ENCODE measurements around the gene SLC25A30.
"Not testable (repeated sequence)": the region's sequence is repeated elsewhere in the genome, so short reads cannot be mapped to it uniquely, and the experiment has no call there.

Gene SLC25A30

GRCh38 chr13:45432737-45433380, 14.7 kb upstream of the SLC25A30 start:
- no peak for DNase-seq (ENCODE audit: low spot score)

GRCh38 chr13:45426056-45426841, 8.1 kb upstream of the SLC25A30 start:
- not testable (repeated sequence) for DNase-seq (ENCODE audit: low spot score)

- peak; percentile 11 for DNase-seq (ENCODE audit: low spot score)
Measured at GRCh38 chr13:45422731-45423292, 4.6 kb upstream of the SLC25A30 start.

DNA sequence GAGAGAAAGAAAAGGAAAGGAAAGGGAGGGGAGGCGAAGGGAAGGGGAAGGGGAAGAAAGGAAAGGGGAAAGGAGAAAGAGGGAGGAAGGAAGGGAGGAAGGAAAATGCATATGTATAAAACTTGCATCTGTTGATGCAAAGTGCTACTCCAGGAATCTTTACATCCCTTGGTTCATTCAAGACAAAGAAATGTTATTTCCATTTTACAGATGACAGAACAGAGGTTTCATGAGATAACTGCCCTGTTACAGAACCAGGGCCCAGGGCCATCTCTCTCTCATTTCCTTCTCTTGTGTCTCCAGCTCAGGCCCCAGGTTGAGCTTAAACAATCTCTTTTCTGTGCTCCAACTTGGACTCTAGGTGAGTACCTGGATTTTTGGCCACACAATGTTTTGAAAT, 1.8 kb upstream of the SLC25A30 start:
- no peak for DNase-seq (ENCODE audit: low spot score)

DNA sequence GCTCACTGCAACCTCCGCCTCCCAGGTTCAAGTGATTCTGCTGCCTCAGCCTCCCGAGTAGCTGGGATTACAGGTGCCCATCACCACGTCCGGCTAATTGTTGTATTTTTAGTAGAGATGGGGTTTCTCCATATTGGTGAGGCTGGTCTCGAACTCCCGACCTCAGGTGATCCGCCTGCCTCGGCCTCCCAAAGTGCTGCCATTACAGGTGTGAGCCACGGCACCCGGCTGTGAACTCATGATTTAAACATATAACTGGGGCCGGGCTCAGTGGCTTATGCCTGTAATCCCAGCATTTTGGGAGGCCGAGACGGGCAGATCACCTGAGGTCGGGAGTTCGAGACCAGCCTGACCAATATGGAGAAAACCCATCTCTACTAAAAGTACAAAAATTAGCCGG, 1.2 kb upstream of the SLC25A30 start:
- not testable (repeated sequence) for DNase-seq (ENCODE audit: low spot score)

DNA sequence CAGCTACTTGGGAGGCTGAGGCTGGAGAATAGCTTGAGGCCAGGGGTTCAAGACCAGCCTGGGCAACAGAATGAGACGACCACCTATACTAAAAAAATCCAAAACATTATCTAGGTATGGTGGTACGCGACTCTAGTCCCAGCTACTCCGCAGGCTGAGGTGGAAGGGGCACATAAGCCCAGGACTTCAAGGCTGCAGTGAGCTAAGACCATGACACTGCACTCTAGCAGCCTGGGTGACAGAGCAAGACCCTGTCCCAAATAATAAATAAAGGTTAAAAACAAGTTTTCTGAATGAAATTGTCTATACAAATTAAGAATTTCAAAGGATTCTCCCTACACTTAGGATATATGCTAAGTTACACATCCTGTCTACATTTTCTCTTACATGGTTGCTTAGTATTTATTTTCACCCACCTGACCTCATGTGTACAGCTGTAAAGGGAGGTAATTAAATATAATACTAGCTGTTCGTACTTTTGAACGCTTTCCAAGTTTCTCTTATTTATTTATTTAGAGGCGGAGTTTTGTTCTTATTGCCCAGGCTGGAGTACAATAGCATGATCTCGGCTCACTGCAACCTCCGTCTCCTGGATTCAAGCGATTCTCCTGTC, 1.6 kb downstream of the SLC25A30 start:
- no peak for DNase-seq (ENCODE audit: low spot score)

- DNase-seq (ENCODE audit: low spot score) = no peak
Measured at GRCh38 chr13:45415112-45415511, 3.1 kb downstream of the SLC25A30 start.

- DNase-seq (ENCODE audit: low spot score) = no peak
Measured at GRCh38 chr13:45413826-45414307, 4.3 kb downstream of the SLC25A30 start.

- DNase-seq (ENCODE audit: low spot score) = no peak
Measured at GRCh38 chr13:45412274-45413049, 5.7 kb downstream of the SLC25A30 start.

DNA sequence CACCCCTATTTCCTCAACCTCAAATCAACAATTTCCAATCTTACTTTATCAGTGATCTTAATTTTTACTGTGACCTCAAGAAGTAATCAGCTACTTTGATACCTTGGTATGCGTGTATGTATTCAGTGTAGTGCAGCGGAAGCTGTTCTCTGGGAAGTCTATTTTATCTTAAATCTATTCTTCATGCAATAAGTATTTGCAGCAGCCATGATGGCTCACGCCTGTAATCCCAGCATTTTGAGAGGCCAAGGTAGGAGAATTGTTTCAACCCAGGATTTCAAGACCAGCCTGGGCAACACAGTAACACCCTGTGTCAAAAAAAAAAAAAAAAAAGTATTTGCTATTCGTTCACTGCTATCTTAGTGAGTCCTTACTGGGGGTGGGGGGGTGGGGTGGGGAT, 6.5 kb downstream of the SLC25A30 start:
- no peak for DNase-seq (ENCODE audit: low spot score)

- no peak for DNase-seq (ENCODE audit: low spot score)
Measured at GRCh38 chr13:45411221-45411620, 7.0 kb downstream of the SLC25A30 start.

- DNase-seq (ENCODE audit: low spot score) = no peak
Measured at GRCh38 chr13:45410466-45410865, 7.7 kb downstream of the SLC25A30 start.

DNA sequence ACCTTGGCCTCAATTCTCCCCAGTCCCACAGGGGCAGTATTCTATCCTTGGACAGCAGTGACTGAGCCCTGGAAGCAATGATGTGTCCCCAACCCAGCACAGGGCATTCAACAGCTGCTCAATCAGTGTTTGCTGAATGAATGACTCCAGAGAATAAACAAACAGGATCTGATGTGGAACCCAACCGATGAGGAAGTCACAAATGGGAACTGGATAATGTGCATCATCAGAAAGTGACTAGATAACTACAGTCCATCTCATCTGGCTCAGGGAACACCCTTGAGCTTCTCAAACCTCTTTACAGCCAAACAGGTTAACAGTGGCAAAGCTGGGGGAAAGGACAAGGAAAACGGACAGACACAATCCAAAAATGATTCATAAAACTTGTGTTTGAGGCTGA, 8.2 kb downstream of the SLC25A30 start:
- DNase-seq (ENCODE audit: low spot score) = no peak

DNA sequence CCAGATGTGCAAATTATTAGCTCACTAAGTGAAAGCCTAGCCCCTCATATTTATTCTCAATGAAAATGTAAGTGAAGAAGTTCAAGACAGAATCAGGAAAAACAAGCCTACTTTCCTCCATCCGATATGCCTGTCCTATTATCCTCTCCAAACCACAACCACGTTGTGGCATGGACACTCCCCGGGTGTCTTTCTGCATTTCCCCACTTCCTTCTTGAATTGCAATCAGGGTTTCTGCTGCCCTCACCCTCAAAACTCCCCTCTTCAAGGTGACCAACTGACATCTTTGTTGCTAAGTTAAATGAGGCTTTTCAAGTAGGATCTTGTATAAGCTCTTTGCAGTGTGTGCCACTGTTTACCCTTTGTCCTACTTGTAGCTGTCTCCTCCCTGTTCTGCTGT, 11.8 kb downstream of the SLC25A30 start:
- DNase-seq (ENCODE audit: low spot score) = no peak

DNA sequence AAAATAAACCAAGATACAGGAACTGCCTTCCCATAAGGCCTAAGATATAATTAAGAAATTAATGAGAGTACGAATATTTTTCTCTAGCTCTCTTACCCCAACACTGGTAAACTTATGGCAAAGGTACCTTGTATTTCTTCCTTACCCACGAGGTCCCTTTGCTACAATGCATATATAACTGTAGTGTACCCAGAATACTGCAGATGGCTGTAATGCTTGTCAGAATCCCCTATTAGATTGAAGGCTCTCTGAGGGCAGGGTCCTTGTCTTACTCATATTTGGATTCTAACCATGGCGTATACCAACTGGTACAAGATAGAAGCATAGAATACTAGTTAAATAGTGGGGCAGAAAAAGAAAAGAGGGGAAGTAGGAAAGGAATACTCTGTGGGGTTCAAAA, 15.1 kb downstream of the SLC25A30 start:
- DNase-seq (ENCODE audit: low spot score) = no peak

DNA sequence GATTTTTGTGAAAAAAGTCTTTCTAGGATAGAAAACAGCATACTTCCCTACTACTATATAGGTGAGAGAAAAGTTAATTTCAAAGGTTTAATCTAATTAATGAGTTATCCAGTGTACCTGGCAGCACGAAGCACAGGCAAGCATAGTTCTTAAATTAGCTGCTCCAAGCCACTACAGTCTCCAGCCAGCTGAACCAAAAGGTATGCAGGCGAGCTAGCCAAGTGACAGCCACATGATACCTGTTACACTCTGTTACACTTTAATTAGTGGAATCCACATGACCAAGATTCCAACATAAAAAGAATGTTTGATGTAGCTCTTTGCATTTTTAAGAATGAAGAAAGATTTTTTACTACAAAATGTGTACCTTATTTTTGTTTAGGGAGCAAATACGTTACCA, 15.5 kb downstream of the SLC25A30 start:
- no peak for DNase-seq (ENCODE audit: low spot score)

GRCh38 chr13:45401314-45401713, 16.9 kb downstream of the SLC25A30 start:
- DNase-seq (ENCODE audit: low spot score) = no peak

- no peak for DNase-seq (ENCODE audit: low spot score)
Measured at GRCh38 chr13:45398877-45399276, 19.3 kb downstream of the SLC25A30 start.

GRCh38 chr13:45396533-45397095, 21.6 kb downstream of the SLC25A30 start:
- DNase-seq (ENCODE audit: low spot score) = no peak

GRCh38 chr13:45393941-45394570, 24.1 kb downstream of the SLC25A30 start:
- DNase-seq (ENCODE audit: low spot score) = peak; percentile 53

DNA sequence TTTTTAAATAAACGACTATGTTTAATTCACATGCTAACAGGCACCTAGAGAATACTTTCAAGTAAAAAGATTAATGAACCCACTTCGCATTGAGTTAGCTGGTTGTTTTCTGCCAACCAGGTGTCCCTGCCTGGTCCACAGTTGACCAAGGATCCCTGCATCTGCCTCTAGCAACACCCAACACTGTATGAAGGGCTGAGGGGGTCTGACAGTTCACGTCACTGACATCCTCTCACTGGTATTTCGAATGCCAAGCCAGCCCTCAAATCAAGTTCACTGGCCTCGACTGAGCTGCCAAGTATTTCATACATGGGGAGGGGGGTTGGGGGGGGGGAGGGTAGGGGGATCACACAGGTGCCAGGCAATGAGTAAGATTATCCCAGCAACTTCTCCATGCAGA, 25.4 kb downstream of the SLC25A30 start:
- DNase-seq (ENCODE audit: low spot score) = no peak
